AG09309 (cell line): ENCODE results near the gene MTARC2.

Experiments used
- DNase-seq: peaks from one replicate; pipeline ENCODE4 v3.0.0-alpha.2; 2010; ENCODE audit warnings: low read depth
- H3K4me3 ChIP-seq: 2 replicates; pipeline ENCODE4 v1.5.1; 2011; ENCODE audit warnings: mild to moderate bottlenecking, low read depth, low read length, moderate library complexity; ENCODE audit not compliant: control insufficient read depth
- CTCF ChIP-seq: IDR thresholded peaks from 2 replicates; pipeline ENCODE4 v1.5.1; 2011; ENCODE audit warnings: mild to moderate bottlenecking, low read depth, low read length, inconsistent platforms; ENCODE audit not compliant: insufficient read depth, control insufficient read depth; ENCODE audit errors: missing control alignments

The MTARC2 gene

GRCh38 chr1:220827445-220828178, 79.5 kb downstream of the MTARC2 start:
- DNase-seq = no peak
- no peak overlapping the region for H3K4me3 ChIP-seq
- no peak for TF ChIP-seq CTCF

- no peak overlapping the region for H3K4me3 ChIP-seq
- no peak for TF ChIP-seq CTCF
- no peak for DNase-seq
Observed at GRCh38 chr1:220828179-220828490, 80.0 kb downstream of the MTARC2 start.

- DNase-seq = no peak
- H3K4me3 ChIP-seq = no peak overlapping the region
- no peak for TF ChIP-seq CTCF
Observed at GRCh38 chr1:220828950-220829586, 80.9 kb downstream of the MTARC2 start.

- no peak for DNase-seq
- no peak overlapping the region for H3K4me3 ChIP-seq
- TF ChIP-seq CTCF = no peak
Observed at GRCh38 chr1:220833436-220833835, 85.3 kb downstream of the MTARC2 start.
